ENCODE measurements around the gene CYBRD1.

CYBRD1 gene

DNA sequence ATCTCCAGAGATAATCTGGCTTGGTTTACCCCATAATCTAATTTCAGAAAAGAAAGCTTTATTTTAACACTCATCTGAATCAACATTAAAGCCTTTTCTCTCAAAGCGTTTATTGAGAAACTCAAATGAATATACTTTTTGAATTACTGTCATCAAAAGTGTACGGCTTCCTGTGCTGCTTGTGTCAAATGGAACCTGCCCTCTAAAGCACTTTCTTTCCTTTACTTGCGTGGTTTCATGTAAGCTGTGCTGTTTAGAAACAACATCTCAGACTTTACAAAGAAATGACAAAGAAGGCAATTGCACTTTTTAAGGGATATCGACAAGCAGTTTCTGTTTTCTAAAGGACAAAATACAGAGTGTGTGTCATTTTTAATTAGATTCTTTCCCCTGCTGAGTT is 35.1 kb downstream of the CYBRD1 start:
- DNase-seq, result no peak

DNA sequence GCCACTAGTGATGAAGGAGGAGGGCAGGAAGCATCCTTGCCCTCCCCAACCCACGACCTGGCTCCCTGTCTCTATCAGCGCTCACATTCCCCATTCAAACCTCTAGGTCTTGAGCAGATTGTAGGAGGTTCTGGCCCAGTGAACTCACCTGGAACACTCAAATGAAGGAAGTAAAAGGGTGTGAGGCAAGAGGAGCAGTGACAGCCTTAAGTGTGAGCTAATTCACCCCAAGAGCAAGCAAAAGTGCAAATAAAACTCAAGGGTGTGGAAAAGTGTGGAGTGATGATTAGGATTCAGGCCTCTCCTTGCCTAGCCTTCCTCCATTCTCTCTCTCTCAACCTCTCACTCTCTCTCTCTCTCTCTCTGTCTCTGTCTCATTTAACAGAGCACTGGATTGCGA is 41.0 kb downstream of the CYBRD1 start:
- no peak for DNase-seq

DNA sequence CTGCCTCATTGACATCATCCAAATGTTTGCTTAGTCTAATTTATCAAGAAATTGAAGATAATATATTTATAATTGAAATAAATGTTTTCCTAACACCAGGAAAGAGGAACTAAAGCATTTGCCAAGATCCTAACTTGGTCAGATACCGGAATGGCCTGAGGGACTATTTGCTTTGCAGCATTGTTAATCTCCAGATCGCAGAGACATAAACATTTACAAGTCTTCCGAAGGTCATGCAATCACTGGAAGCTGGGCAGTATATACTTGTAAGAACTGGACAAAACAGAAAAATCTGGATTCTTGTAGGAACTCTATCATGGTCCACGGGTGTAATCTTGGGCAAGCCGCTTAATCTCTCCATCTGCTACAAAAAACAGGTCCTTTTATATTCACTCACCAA is 42.2 kb downstream of the CYBRD1 start:
- no peak for DNase-seq

DNA sequence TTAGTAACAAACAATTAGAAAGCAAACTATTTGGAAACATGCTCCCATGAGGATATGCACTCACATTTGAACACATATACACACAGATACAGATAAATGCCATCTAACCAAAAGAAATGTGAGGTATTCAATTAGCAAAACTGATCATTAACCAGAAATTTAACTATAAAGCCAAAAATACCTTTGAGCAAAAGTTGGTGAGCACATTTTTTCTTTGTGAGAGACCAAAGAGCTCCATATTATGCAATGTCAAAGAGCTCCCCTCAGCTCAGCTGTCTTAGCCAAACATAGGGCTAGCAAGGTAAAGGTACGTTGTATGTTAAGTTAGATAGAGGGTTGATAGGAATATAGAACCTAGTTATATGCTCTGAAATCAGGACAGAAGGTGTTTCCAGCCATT is 43.8 kb downstream of the CYBRD1 start:
- DNase-seq, result no peak

DNA sequence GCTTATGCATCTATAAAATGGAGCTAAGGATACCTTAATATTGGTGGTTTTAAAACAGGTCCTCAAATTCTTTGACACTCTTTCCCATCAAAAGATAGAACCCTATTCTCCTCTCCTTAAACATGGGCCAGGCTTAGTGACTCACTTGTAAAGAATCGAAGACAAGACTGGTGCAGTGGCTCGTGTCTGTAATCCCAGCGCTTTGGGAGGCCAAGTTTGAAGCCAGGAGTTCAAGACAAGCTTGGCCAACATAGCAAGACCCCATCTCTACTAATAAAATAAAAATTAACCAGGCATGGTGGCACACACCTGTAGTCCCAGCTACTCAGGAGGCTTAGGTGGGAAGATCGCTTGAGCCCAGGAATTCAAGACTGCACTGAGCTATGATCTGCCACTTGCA is 44.5 kb downstream of the CYBRD1 start:
- no peak for DNase-seq

DNA sequence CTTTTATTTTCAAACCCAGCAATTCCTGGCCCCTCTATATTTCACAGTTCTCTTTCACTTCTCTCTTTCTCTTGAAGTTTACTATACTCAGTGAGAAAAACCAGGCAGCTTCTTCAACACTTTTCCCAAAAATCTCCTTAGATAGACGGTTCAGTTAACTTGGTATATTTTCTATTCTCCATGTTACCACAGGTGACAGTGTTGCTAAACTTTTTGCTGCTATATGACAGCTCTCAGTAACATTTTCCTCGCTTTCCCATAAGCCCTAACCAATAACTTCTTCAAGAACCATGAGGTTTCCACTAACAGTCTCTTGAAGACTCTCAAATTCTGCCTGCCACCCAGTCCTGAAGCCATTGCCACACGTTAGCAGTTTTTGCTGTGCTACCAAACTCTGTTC is 45.8 kb downstream of the CYBRD1 start:
- no peak for DNase-seq

DNA sequence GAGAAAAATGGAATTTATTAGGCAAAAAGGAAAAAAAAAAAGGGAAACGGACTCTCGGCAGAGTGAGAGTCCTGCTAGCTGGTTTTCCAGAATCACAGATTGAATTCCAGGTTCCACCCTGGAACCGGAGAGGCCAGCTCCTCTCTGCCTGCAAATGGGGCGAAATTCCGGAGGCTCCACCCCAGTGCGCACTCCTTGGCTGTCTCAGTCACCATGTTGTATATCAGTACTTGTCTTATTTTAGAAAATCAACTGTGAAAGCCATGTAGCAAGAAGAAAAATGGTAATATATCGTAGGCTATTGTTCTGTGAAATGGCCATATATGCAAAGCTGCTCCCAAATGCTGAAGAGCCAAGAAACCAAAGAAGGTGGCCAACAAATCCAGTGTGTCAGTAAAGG is 49.4 kb downstream of the CYBRD1 start:
- no peak for DNase-seq

DNA sequence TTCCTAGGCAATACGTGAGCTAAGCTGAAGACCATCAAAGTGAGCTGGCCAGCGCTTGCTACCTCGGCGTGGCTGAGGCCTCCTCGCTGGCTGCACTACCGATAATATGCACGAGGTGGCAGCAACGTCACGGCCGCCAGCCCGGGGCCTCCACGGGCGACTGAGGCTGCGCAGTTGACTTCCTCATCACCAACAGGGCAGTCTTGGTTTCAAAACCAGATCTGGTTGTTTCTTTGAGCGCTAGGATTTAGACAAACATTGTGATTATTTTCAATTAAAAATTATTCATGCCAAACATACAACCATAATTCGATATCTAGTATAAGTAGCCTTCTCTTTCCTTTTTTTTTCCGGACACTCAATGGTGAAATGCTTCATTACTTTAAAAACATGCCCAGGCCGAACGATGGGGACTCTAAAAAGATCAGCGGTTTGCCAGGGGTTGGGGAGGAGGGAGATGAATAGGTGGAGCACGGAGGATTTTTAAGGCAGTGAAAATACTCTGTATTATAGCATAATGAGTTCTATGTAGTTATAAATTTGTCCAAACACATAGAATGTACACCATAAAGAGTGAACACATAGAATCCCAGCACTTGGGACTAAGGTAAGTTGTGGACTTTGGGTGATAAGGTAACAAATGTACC is 52.0 kb downstream of the CYBRD1 start:
- peak; percentile 83 for DNase-seq

DNA sequence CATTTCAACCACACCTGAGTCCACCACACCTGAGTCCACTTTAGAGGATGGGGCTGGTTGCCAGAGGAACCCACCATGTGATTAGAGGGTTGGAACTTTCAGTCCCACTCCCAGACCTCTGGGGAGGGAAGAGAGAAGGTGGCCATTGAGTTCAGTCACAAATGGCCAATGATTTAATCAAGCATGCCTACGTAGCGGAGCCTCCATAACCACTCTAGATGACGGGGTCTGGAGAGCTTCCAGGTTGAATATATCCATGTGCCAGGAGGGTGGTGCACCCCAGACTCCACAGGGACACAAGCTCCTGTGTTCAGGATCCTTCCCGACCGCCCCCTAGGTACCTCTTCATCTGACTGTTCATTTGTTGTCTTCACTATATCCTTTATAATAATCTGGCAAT is 53.3 kb downstream of the CYBRD1 start:
- DNase-seq, result no peak

DNA sequence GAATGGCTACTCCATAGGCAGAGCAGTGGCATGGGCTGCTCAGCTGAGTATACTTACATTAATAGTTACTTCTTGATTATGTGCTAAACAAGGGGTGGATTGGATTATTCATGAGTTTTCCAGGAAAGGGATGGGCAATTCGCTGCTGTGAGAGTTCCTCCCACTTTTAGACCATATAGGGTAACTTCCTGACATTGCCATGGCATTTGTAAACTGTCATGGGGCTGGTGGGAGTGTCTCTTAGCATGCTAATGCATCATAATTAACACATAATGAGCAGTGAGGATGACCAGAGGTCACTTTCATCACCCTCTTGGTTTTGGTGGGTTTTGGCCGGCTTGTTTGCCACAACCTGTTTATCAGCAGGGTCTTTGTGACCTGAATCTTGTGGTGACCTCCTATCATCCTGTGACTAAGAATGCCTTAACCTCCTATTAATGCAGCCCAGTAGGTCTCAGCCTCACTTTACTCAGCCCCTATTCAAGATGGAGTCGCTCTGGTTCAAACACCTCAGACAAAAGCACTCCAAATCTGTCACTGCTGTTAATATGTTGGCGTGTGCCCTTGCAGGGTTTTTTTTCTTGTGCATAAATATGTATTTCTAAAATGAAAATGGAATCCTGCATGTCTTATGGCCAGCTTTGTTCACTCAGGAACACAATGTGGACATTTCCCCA is 56.0 kb downstream of the CYBRD1 start:
- DNase-seq, result no peak

DNA sequence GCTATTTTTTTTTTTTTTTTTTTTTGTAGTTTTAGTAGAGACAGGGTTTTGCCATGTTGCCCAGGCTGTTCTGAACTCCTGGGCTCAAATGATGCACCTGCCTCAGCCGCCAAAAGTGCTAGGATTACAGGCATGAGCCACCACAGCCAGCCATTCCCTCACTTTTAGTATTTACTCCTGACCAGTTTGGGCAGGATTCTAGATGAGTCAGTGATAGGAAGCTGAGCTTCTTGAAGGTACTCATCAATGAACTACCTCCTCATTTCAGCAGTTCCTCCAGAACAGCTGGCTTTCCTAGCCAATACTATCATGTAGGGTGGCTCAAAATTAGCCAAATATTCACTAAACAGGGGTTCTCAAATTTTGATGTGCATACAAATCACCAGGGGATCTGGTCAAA is 57.2 kb downstream of the CYBRD1 start:
- DNase-seq, result no peak

DNA sequence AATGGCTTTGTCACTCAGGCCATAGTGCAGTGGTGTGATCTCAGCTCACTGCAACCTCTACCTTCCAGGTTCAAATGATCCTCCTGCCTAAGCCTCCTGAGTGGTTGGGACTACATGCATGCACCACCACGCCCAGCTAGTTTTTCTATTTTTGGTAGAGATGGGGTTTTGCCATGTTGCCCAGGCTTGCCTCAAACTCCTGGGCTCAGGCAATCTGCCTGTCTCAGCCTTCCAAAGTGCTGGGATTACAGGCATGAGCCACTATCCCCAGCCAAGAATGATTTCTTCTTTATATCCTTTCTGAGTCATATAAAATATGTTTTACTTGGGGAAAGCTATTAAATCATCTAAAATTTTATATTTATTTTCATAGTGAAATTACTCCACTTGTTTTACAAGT is 61.3 kb downstream of the CYBRD1 start:
- no peak for DNase-seq

DNA sequence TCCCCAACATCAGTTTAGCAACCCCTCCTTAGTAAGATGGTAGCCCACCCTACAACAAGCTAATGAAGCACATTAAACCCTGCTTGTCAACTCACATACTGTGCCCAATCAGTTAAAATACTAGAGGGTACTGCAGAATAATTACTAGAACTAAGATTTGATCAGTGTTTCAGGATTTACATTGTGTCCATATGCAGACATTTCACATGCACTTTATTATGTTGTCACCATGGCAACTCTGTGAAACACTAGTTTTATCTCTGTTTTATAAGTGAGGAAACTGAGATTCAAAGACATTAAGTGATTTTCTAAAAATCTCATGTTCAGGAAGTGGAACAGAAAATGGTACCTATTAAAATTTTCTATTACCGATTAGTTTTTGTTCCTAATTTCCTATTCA is 61.7 kb downstream of the CYBRD1 start:
- no peak for DNase-seq

DNA sequence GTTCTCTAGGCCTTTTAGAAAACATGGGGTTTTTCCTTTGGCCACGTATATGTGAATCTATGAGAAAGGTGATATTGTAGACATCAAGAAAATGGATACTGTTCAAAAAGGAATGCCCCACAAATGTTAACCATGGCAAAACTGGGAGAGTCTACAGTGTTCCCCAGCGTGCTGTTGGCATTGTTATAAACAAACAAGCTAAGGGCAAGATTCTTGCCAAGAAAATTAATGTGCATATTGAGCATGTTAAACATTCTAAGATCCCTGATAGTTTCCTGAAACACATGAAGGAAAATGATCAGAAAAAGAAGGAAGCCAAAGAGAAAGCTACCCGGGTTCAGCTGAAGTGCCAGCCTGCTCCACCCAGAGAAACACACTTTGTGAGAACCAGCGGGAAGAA is 64.9 kb downstream of the CYBRD1 start:
- no peak for DNase-seq

DNA sequence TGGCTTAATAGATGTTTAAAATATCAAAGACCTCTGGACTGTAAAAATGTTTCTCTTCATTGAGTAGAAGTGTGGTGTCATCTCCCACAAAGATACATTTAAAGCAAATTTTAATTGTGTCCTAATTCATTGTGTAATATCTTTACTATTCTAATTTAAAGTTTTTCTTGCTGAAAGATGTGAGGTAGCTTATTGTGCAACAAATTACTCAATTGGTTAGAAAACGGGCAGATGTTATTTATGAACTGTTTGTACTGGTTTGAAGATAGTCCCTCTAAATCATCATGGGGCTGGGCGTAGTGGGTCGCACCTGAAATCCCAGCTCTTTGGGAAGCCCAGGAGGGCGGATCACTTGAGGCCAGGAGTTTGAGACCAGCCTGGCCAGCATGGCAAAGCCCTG is 65.3 kb downstream of the CYBRD1 start:
- DNase-seq, result no peak

DNA sequence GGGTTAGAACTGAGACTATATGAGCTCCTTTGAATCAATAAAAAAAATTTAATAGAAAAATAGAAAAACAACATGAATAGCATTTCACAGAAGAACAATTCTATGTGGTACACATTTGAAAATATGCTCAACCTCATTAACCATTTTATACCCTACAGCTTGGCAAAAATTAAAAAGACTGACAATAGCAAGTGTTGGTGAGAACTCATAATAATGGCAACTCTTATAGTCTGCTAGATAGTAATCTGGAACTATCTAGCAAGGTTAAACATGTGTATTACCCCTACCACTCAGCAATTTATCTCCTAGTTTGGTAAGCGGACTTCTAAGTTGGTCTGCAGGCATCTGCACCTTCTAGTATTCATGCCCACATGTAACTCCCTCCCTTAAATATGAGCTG is 67.8 kb downstream of the CYBRD1 start:
- DNase-seq, result no peak

DNA sequence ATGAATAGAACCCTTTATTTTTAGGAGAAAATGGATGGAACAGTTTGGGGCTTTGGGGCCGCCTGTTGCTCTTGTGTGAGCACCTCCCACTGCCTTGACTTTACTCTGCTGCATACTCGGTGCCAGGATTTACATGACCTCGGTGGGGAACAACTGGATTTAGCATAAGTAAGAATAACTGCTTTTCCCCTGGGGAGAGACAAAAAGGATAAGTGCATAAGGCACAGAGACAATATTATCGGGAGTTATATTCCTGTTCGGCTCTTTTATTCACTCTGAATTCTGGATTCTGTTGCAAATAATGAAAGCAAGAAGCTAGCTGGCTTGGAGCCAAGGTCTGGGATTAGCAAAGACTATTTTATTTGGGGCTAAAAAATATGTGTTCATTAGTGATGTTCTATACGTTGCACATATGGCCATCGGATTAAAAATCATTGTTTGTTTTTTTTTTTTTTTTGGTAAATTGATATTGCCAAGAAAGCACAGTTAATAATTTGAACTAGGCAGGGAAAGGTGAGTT is 69.8 kb downstream of the CYBRD1 start:
- no peak for DNase-seq

DNA sequence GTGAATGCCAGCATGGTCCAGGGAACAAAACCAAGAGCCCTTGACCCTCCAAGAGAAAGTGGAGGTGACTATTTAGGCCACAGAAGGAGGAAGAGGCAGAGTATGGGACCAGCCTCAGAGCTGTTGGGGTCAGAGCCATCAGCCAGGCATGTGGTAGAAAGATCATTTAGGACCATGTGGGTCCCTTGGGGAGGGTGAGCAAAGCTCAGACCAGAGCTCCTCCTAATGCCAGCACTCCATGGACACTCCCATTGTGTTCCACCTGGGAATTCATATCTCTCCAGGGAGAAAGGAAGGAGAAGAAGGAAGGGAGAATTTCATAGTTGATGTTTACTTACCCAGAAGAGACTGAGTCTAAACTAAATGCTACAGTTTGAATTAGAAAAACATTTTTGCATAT is 73.2 kb downstream of the CYBRD1 start:
- no peak for DNase-seq

DNA sequence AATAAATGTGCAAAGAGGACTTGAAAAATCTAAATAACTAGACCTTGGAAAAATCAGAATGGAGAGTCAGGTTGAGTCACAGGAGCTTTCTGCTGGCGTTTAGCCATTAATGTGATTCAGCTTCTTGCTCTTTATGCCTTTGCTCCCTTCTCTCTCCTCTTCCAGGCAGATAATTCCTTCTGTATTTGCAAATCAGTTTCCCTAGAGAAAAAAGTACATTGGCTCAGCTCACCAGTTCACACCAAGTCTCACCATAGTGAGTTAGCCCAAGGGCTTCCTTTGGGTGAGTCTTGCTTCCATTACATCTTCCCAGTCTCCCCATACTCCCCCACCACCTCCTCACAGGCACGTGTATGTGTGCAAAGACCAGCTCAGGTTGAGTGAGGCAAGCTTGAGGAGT is 73.6 kb downstream of the CYBRD1 start:
- DNase-seq, result no peak

DNA sequence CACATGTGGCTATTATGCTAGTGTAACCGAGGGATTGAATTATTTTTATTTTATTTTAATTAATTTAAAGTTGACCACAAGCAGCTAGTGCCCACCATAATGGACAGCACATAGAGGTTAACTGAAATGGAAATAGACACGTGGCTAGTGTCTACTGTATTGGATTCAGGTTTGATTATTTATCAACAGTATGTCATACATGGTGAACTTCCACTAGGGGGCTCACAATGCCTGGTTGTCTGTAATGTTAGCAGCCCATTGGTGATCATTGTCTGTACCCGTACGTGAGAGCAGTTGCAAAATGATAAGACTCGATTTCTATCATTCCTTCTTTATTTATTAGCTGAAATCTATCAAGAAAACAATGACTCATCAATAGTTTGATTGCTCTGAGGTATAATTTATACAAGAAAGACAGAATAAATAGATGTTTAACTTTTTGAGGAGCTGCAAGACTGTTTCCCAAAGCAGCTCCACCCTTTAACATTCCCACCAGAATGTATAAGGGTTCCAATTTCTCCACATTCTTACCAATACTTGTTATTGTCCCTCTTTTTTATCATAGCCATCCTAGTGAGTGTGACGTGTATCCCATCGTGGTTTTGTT is 76.5 kb downstream of the CYBRD1 start:
- DNase-seq, result peak; percentile 66

DNA sequence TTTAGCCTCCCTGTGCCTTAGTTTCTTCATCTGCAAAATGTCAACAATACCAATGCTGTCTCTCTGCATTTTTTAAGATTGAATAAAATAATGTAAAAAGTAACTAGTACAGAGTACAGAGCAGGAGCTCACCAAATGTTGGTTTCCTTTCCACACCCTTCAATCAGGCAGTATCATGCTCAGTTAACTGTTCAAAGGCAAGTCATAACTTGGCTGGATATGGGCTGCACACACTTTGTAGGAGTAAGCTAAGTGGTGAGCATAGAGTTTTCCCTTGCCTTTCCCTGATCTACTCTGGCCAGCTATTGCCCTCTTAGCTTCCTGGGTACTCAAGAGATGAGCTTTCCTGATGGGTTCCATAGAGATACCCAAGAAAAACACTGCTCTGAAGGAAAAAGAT is 77.9 kb downstream of the CYBRD1 start:
- DNase-seq, result no peak

DNA sequence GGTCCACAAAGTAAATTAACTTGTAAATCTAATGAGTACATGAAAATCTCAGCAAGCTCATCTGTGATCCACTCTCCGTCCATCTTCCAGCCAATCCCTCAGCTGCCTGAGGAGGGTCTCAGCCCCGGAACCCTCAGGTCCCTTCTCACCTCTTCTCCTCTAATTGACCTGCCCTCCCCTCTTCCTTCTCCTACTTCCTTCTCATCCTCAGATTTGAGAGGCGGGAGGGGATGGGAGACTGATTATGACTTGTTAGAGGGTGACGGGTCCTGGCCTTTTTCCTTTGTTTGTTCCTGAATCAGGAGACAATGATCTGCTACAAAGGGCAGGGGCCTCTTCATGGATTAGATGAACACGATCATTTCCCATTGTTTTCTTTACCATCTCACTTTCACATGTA is 80.1 kb downstream of the CYBRD1 start:
- DNase-seq, result no peak

All from CD4-positive, alpha-beta T cell treated with Interleukin-17A for 1 hour (primary cell).